HG02973 (cell line): ENCODE results near the gene PRKAG2.

Experiments
- ATAC-seq: cut with Tn5 transposase; IDR thresholded peaks from one replicate; pipeline ENCODE4 v1.9.1; 2021; ENCODE audit warnings: moderate library complexity; ENCODE audit not compliant: unreplicated experiment

The PRKAG2 gene

GRCh38 chr7:151717415-151717814 lies 159.5 kb downstream of the PRKAG2 start:
- no peak for ATAC-seq

- ATAC-seq, result no peak
Observed at GRCh38 chr7:151716323-151716722, 160.6 kb downstream of the PRKAG2 start.

- ATAC-seq, result no peak
Observed at GRCh38 chr7:151715666-151716315, 161.1 kb downstream of the PRKAG2 start.

GRCh38 chr7:151714201-151714600 lies 162.7 kb downstream of the PRKAG2 start:
- no peak for ATAC-seq

- ATAC-seq, result no peak
Observed at GRCh38 chr7:151712810-151713125, 164.1 kb downstream of the PRKAG2 start.

- no peak for ATAC-seq
Observed at GRCh38 chr7:151711906-151712809, 164.8 kb downstream of the PRKAG2 start.

- no peak for ATAC-seq
Observed at GRCh38 chr7:151711435-151711872, 165.5 kb downstream of the PRKAG2 start.

- ATAC-seq, result no peak
Observed at GRCh38 chr7:151710646-151711434, 166.1 kb downstream of the PRKAG2 start.

GRCh38 chr7:151710121-151710640 lies 166.7 kb downstream of the PRKAG2 start:
- ATAC-seq, result no peak

- ATAC-seq, result no peak
Observed at GRCh38 chr7:151709141-151710038, 167.5 kb downstream of the PRKAG2 start.

- no peak for ATAC-seq
Observed at GRCh38 chr7:151708610-151709009, 168.3 kb downstream of the PRKAG2 start.

- no peak for ATAC-seq
Observed at GRCh38 chr7:151707757-151708156, 169.2 kb downstream of the PRKAG2 start.

GRCh38 chr7:151707105-151707469 lies 169.8 kb downstream of the PRKAG2 start:
- no peak for ATAC-seq

GRCh38 chr7:151706277-151707104 lies 170.4 kb downstream of the PRKAG2 start:
- no peak for ATAC-seq

GRCh38 chr7:151705636-151706276 lies 171.2 kb downstream of the PRKAG2 start:
- ATAC-seq, result no peak

- no peak for ATAC-seq
Observed at GRCh38 chr7:151704960-151705635, 171.8 kb downstream of the PRKAG2 start.

GRCh38 chr7:151704299-151704959 lies 172.5 kb downstream of the PRKAG2 start:
- ATAC-seq, result no peak

GRCh38 chr7:151702961-151703360 lies 174.0 kb downstream of the PRKAG2 start:
- ATAC-seq, result no peak
